CD8-positive, alpha-beta memory T cell (primary cell): ENCODE results near the gene SLC39A11. TPM values are rescaled to one million over a fixed set of nuclear protein-coding genes. Genes with fewer than 3 reads are reported as not detected.
"Not testable (repeated sequence)": the region's sequence is repeated elsewhere in the genome, so short reads cannot be mapped to it uniquely, and the experiment has no call there.

Experiments used
- CTCF ChIA-PET: fragments of 350-600 bp; sonication (Branson Sonifier 250); formaldehyde crosslinking; loops from one replicate; lab custom pipeline; 2021; ENCODE audit warnings: antibody characterized with exemption; lab: Charles Lee
- POLR2A ChIA-PET: fragments of 350-600 bp; sonication (Branson Sonifier 250); formaldehyde crosslinking; loops from one replicate; lab custom pipeline; 2021; ENCODE audit warnings: antibody characterized with exemption; lab: Charles Lee
- DNase-seq, 5 donors: peaks; one replicate each; pipeline versions ENCODE4 v3.0.0 to v3.0.0-alpha.2; 2020 to 2022; ENCODE audit warnings: mixed read lengths in 1 of 5
- H3K27ac ChIP-seq: one replicate; pipeline ENCODE4 v1.7.0; 2013; ENCODE audit warnings: low read depth, mild to moderate bottlenecking, low read length, moderate library complexity
- H3K27me3 ChIP-seq: 2 replicates; pipeline ENCODE4 v1.7.0; 2013; ENCODE audit warnings: low read length, mild to moderate bottlenecking; ENCODE audit not compliant: insufficient read depth, poor library complexity, severe bottlenecking
- H3K36me3 ChIP-seq: 2 replicates; pipeline ENCODE4 v1.7.0; 2013; ENCODE audit warnings: mild to moderate bottlenecking, low read length, moderate library complexity; ENCODE audit not compliant: insufficient read depth
- H3K4me1 ChIP-seq: 2 replicates; pipeline ENCODE4 v1.7.0; 2013; ENCODE audit warnings: mild to moderate bottlenecking, low read length, moderate library complexity; ENCODE audit not compliant: insufficient read depth
- H3K4me3 ChIP-seq: 2 replicates; pipeline ENCODE4 v1.7.0; 2013; ENCODE audit warnings: mild to moderate bottlenecking, low read length
- H3K9me3 ChIP-seq: 2 replicates; pipeline ENCODE4 v1.7.0; 2013; ENCODE audit warnings: mild to moderate bottlenecking, low read length
- H3K27ac Mint-ChIP-seq, 8 donors: one replicate each; pipeline ENCODE4 v1.8.0; 2020 to 2021; ENCODE audit warnings: mixed read lengths in 8 of 8, mild to moderate bottlenecking in 6 of 8, inconsistent platforms in 3 of 8, moderate library complexity in 3 of 8
- H3K27me3 Mint-ChIP-seq, 2 donors: one replicate each; pipeline ENCODE4 v1.8.0; 2020 to 2021; ENCODE audit warnings: mixed read lengths in 2 of 2, mild to moderate bottlenecking in 1 of 2, moderate library complexity in 1 of 2
- H3K36me3 Mint-ChIP-seq, 3 donors: one replicate each; pipeline ENCODE4 v1.8.0; 2020 to 2021; ENCODE audit warnings: mixed read lengths in 3 of 3, inconsistent platforms in 1 of 3, mild to moderate bottlenecking in 1 of 3
- H3K4me1 Mint-ChIP-seq, 3 donors: one replicate each; pipeline ENCODE4 v1.8.0; 2020 to 2021; ENCODE audit warnings: mixed read lengths in 3 of 3, inconsistent platforms in 1 of 3, mild to moderate bottlenecking in 1 of 3
- H3K4me3 Mint-ChIP-seq, 7 donors: one replicate each; pipeline ENCODE4 v1.8.0; 2020 to 2021; ENCODE audit warnings: mixed read lengths in 7 of 7, mild to moderate bottlenecking in 6 of 7, moderate library complexity in 4 of 7, inconsistent platforms in 2 of 7
- H3K9me3 Mint-ChIP-seq, 5 donors: one replicate each; pipeline ENCODE4 v1.8.0; 2020 to 2022; ENCODE audit warnings: mixed read lengths in 5 of 5, mild to moderate bottlenecking in 3 of 5, moderate library complexity in 2 of 5, inconsistent platforms in 1 of 5
- polyA plus RNA-seq: library from polyadenylated mRNA; unstranded; fragments of 300-500 nt; fragmentation: Illumina TruSeq; gene quantifications from one replicate; pipeline ENCODE4 v1.2.3, GENCODE V29; 2021
- total RNA-seq, 2 experiments: library from RNA; stranded (reverse); gene quantifications; one replicate each; pipeline ENCODE4 v1.2.3, GENCODE V29; 2021

The SLC39A11 gene
- total and polyA plus RNA-seq, 3 experiments from 2014 or later: 13.1 to 18.5 (median 17.2) TPM

- H3K36me3 ChIP-seq, H3K4me3 ChIP-seq, H3K27ac Mint-ChIP-seq, H3K4me1 ChIP-seq, CTCF ChIA-PET, H3K9me3 ChIP-seq, H3K27me3 Mint-ChIP-seq, DNase-seq, POLR2A ChIA-PET, H3K27me3 ChIP-seq, H3K4me1 Mint-ChIP-seq, H3K4me3 Mint-ChIP-seq, H3K27ac ChIP-seq: not testable (repeated sequence)
- Mint-ChIP-seq H3K36me3 (peaks cover 47 to 80% (median 64%) of the 10 kb centered on the region in 3 donors), H3K9me3 (peaks cover 18 to 44% (median 26%) of the 10 kb centered on the region in 5 donors)
Measured at GRCh38 chr17:72826059-72826458, 266.4 kb downstream of the SLC39A11 start.

- Mint-ChIP-seq H3K4me3 (no peak overlapping the region), H3K9me3 (peaks cover 18 to 48% (median 26%) of the 10 kb centered on the region in 5 donors), H3K27ac (no peak overlapping the region), H3K27me3 (peaks cover 0 to 3% of the 10 kb centered on the region in 2 donors), H3K36me3 (peaks cover 41 to 80% (median 65%) of the 10 kb centered on the region in 3 donors), H3K4me1 (peaks cover 0 to 2% (median 0%) of the 10 kb centered on the region in 3 donors)
- DNase-seq: no peak
- Histone ChIP-seq H3K4me1 (no peaks in the 10 kb centered on the region), H3K4me3 (no peak overlapping the region), H3K9me3 (peaks cover 5% of the 10 kb centered on the region), H3K27ac (no peak overlapping the region), H3K36me3 (no peaks in the 10 kb centered on the region), H3K27me3 (no peaks in the 10 kb centered on the region)
- ChIA-PET CTCF (no interaction called here), POLR2A (no interaction called here)
Measured at GRCh38 chr17:72825218-72825617, 267.3 kb downstream of the SLC39A11 start.

GRCh38 chr17:72824267-72824666, 268.2 kb downstream of the SLC39A11 start:
- H3K4me1 Mint-ChIP-seq, DNase-seq, CTCF ChIA-PET, H3K27ac ChIP-seq, H3K27me3 Mint-ChIP-seq, POLR2A ChIA-PET, H3K4me1 ChIP-seq, H3K9me3 ChIP-seq, H3K27me3 ChIP-seq, H3K4me3 Mint-ChIP-seq, H3K4me3 ChIP-seq, H3K27ac Mint-ChIP-seq, H3K36me3 ChIP-seq: not testable (repeated sequence)
- H3K9me3 Mint-ChIP-seq: peaks cover 18 to 50% (median 26%) of the 10 kb centered on the region in 5 donors
- H3K36me3 Mint-ChIP-seq: peaks cover 34 to 79% (median 62%) of the 10 kb centered on the region in 3 donors

- peaks cover 18 to 48% (median 26%) of the 10 kb centered on the region in 5 donors for H3K9me3 Mint-ChIP-seq
- no peak overlapping the region for H3K4me3 Mint-ChIP-seq
- H3K9me3 ChIP-seq: peaks cover 5% of the 10 kb centered on the region
- no peaks in the 10 kb centered on the region for H3K27me3 ChIP-seq
- no peak overlapping the region for H3K27ac ChIP-seq
- CTCF ChIA-PET: no interaction called here
- H3K36me3 Mint-ChIP-seq: peaks cover 33 to 75% (median 65%) of the 10 kb centered on the region in 3 donors
- peaks cover 0 to 2% (median 0%) of the 10 kb centered on the region in 3 donors for H3K4me1 Mint-ChIP-seq
- peak overlapping the region in 1 of 8 donors; percentile 11 for H3K27ac Mint-ChIP-seq
- H3K4me1 ChIP-seq: no peaks in the 10 kb centered on the region
- H3K4me3 ChIP-seq: no peak overlapping the region
- H3K27me3 Mint-ChIP-seq: peaks cover 0 to 3% of the 10 kb centered on the region in 2 donors
- POLR2A ChIA-PET: no interaction called here
- no peak for DNase-seq
- no peaks in the 10 kb centered on the region for H3K36me3 ChIP-seq
Measured at GRCh38 chr17:72822358-72823023, 270.0 kb downstream of the SLC39A11 start.

- Histone ChIP-seq H3K36me3 (no peaks in the 10 kb centered on the region), H3K9me3 (no peaks in the 10 kb centered on the region), H3K4me3 (no peak overlapping the region), H3K27me3 (no peaks in the 10 kb centered on the region), H3K27ac (no peak overlapping the region), H3K4me1 (no peaks in the 10 kb centered on the region)
- H3K36me3 Mint-ChIP-seq: peaks cover 28 to 86% (median 49%) of the 10 kb centered on the region in 3 donors
- CTCF ChIA-PET: no interaction called here
- no peaks in the 10 kb centered on the region for H3K27me3 Mint-ChIP-seq
- no peak overlapping the region for H3K4me3 Mint-ChIP-seq
- peaks cover 2 to 36% (median 13%) of the 10 kb centered on the region in 5 donors for H3K9me3 Mint-ChIP-seq
- POLR2A ChIA-PET: interaction anchor here (0.6 kb wide), 1 partner anchor 773 kb away, joined by 3 read pairs; no protein-coding TSS in a partner anchor
- no peak for DNase-seq
- H3K27ac Mint-ChIP-seq: no peak overlapping the region
- H3K4me1 Mint-ChIP-seq: no peaks in the 10 kb centered on the region
Measured at GRCh38 chr17:72816406-72816805, 276.1 kb downstream of the SLC39A11 start.

- Mint-ChIP-seq H3K36me3 (peaks cover 34 to 85% (median 47%) of the 10 kb centered on the region in 3 donors), H3K4me1 (no peaks in the 10 kb centered on the region), H3K9me3 (peaks cover 5 to 53% (median 13%) of the 10 kb centered on the region in 5 donors), H3K4me3 (no peak overlapping the region), H3K27me3 (no peaks in the 10 kb centered on the region), H3K27ac (no peak overlapping the region)
- POLR2A ChIA-PET: no interaction called here
- Histone ChIP-seq H3K4me3 (no peak overlapping the region), H3K4me1 (no peaks in the 10 kb centered on the region), H3K27ac (no peak overlapping the region), H3K9me3 (no peaks in the 10 kb centered on the region), H3K27me3 (no peaks in the 10 kb centered on the region), H3K36me3 (no peaks in the 10 kb centered on the region)
- DNase-seq: no peak
- CTCF ChIA-PET: no interaction called here
Measured at GRCh38 chr17:72813481-72813880, 279.0 kb downstream of the SLC39A11 start.

GRCh38 chr17:72812823-72813222, 279.7 kb downstream of the SLC39A11 start:
- no peaks in the 10 kb centered on the region for H3K4me1 Mint-ChIP-seq
- CTCF ChIA-PET: no interaction called here

GRCh38 chr17:72811976-72812687, 280.4 kb downstream of the SLC39A11 start:
- Mint-ChIP-seq H3K9me3 (peaks cover 5 to 53% (median 13%) of the 10 kb centered on the region in 5 donors), H3K27me3 (no peaks in the 10 kb centered on the region), H3K27ac (no peak overlapping the region), H3K4me1 (no peaks in the 10 kb centered on the region), H3K36me3 (peaks cover 28 to 80% (median 36%) of the 10 kb centered on the region in 3 donors), H3K4me3 (no peak overlapping the region)
- H3K9me3 ChIP-seq: no peaks in the 10 kb centered on the region
- POLR2A ChIA-PET: no interaction called here
- no peak for DNase-seq
- H3K4me3 ChIP-seq: no peak overlapping the region
- H3K27ac ChIP-seq: no peak overlapping the region
- CTCF ChIA-PET: no interaction called here
- no peaks in the 10 kb centered on the region for H3K36me3 ChIP-seq
- no peaks in the 10 kb centered on the region for H3K27me3 ChIP-seq
- H3K4me1 ChIP-seq: no peaks in the 10 kb centered on the region

More at GRCh38 chr17:72812823-72813222, 279.7 kb downstream of the SLC39A11 start:
- no peak for DNase-seq
- no peaks in the 10 kb centered on the region for H3K36me3 ChIP-seq
- H3K4me3 ChIP-seq: no peak overlapping the region
- H3K4me1 ChIP-seq: no peaks in the 10 kb centered on the region
- no peaks in the 10 kb centered on the region for H3K27me3 ChIP-seq
- H3K4me3 Mint-ChIP-seq: no peak overlapping the region
- POLR2A ChIA-PET: no interaction called here
- H3K36me3 Mint-ChIP-seq: peaks cover 33 to 82% (median 41%) of the 10 kb centered on the region in 3 donors
- no peak overlapping the region for H3K27ac Mint-ChIP-seq
- no peaks in the 10 kb centered on the region for H3K9me3 ChIP-seq
- H3K9me3 Mint-ChIP-seq: peaks cover 5 to 53% (median 13%) of the 10 kb centered on the region in 5 donors
- H3K27me3 Mint-ChIP-seq: no peaks in the 10 kb centered on the region
- no peak overlapping the region for H3K27ac ChIP-seq
